T-cell (primary cell): ENCODE results near the gene PUM1. TPM values are rescaled to one million over a fixed set of nuclear protein-coding genes. Genes with fewer than 3 reads are reported as not detected.

Experiments
- ATAC-seq, 4 experiments: fragments of 200-7000 bp in 3 of 4; fragments of 150-1000 bp in 1 of 4; cut with Tn5 transposase; replicated peaks in 1 of 4; 1 replicate in 3 of 4; 2 replicates in 1 of 4; pipeline ENCODE4 v1.10.0; 2021; ENCODE audit warnings: moderate library complexity in 3 of 4, mild to moderate bottlenecking in 2 of 4, moderate number of reproducible peaks in 1 of 4
- CTCF ChIA-PET, 2 donors: fragments of 300-600 bp; sonication (Branson Sonifier 250); formaldehyde crosslinking; loops; one replicate each; lab custom pipeline; 2022; ENCODE audit warnings: antibody characterized with exemption in 2 of 2; lab: Charles Lee
- POLR2A ChIA-PET, 2 donors: fragments of 300-600 bp; sonication (Branson Sonifier 250); formaldehyde crosslinking; loops; one replicate each; lab custom pipeline; 2022; ENCODE audit warnings: antibody characterized with exemption in 2 of 2; lab: Charles Lee
- DNase-seq, 35 experiments: peaks; one replicate each; pipeline versions ENCODE4 v3.0.0 to v3.0.0-alpha.2; 2013 to 2023
- H3K27ac ChIP-seq: one replicate; pipeline ENCODE4 v1.5.1; 2013; ENCODE audit warnings: low read length
- H3K27me3 ChIP-seq, 2 experiments: replicated peaks in 1 of 2; 1 replicate in 1 of 2; 2 replicates in 1 of 2; pipeline versions ENCODE4 v1.6.1 to v1.7.0; 2013; ENCODE audit warnings: low read length in 1 of 2, mixed read lengths in 1 of 2; ENCODE audit not compliant: control insufficient read depth in 2 of 2, insufficient read depth in 2 of 2; ENCODE audit errors: extremely low read depth in 1 of 2
- H3K36me3 ChIP-seq, 2 donors: 1 replicate in 1 of 2; 2 replicates in 1 of 2; pipeline versions ENCODE4 v1.6.1 to v1.7.0; 2013; ENCODE audit warnings: low read length in 1 of 2; ENCODE audit not compliant: control insufficient read depth in 2 of 2, insufficient read depth in 1 of 2; ENCODE audit errors: extremely low read depth in 1 of 2
- H3K4me1 ChIP-seq, 2 experiments: 1 replicate in 1 of 2; 2 replicates in 1 of 2; pipeline versions ENCODE4 v1.6.1 to v1.7.0; 2013; ENCODE audit warnings: low read length in 2 of 2, mixed read lengths in 1 of 2; ENCODE audit not compliant: insufficient read depth in 2 of 2, control insufficient read depth in 1 of 2; ENCODE audit errors: extremely low read depth in 1 of 2
- H3K4me3 ChIP-seq, 2 donors: 1 replicate in 1 of 2; 2 replicates in 1 of 2; pipeline versions ENCODE4 v1.5.1 to v1.7.0; 2013; ENCODE audit warnings: mild to moderate bottlenecking in 2 of 2, low read length in 1 of 2, moderate library complexity in 1 of 2; ENCODE audit not compliant: control insufficient read depth in 1 of 2; ENCODE audit errors: extremely low read depth in 1 of 2
- H3K9me3 ChIP-seq: 2 replicates; pipeline ENCODE4 v1.7.0; 2013
- H3K27ac Mint-ChIP-seq, 2 donors: one replicate each; pipeline ENCODE4 v1.8.0; 2020 to 2021; ENCODE audit warnings: mild to moderate bottlenecking in 2 of 2, mixed read lengths in 2 of 2
- H3K27me3 Mint-ChIP-seq, 2 donors: one replicate each; pipeline ENCODE4 v1.8.0; 2021 to 2022; ENCODE audit warnings: mixed read lengths in 2 of 2
- H3K36me3 Mint-ChIP-seq: one replicate; pipeline ENCODE4 v1.8.0; 2021; ENCODE audit warnings: mixed read lengths
- H3K4me1 Mint-ChIP-seq, 3 donors: one replicate each; pipeline ENCODE4 v1.8.0; 2020 to 2022; ENCODE audit warnings: mixed read lengths in 3 of 3, mild to moderate bottlenecking in 1 of 3
- H3K4me3 Mint-ChIP-seq, 3 donors: one replicate each; pipeline ENCODE4 v1.8.0; 2020 to 2022; ENCODE audit warnings: mild to moderate bottlenecking in 3 of 3, mixed read lengths in 3 of 3, moderate library complexity in 3 of 3
- H3K9me3 Mint-ChIP-seq, 3 donors: one replicate each; pipeline ENCODE4 v1.8.0; 2020 to 2022; ENCODE audit warnings: mixed read lengths in 3 of 3
- WGBS: methylation state at CpG from one replicate; pipeline ENCODE4 v1.1.5; 2013; ENCODE audit warnings: missing lambda C conversion rate; ENCODE audit not compliant: insufficient coverage; 5-methylcytosine and 5-hydroxymethylcytosine counted together
- total RNA-seq, 35 experiments: library from RNA in 6 of 35; stranded (reverse) in 6 of 35; fragments of 120-200 nt in 1 of 35; gene quantifications; one replicate each; pipeline versions ENCODE4 v1.2.1 to v1.2.4 and lab custom pipeline; 2013 to 2026

PUM1 gene
- total RNA-seq, 5 donors from 2014 or later (not counting 1 experiment from before 2014, with no cell fraction given): 146 to 229 (median 154) TPM

DNA sequence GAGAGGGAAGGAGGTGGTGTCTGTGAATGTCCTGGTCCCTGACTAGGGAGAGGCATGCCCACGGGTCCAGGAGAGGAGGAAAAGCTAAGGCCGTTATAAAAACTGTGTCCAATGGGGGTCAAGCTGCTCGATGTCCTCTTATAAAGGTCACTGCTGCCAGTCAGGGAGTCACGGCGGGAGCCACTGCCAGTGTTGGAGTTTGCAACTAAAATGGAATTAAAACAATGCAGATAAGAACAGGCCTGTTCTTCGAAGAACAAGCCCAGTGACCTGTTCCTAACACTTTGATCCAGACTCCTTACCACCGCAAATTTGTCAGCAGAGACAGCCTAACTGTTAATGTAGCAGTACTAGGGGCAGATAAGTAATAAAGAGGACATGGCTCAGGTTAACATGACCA lies 100.8 kb downstream of the PUM1 start:
- Histone ChIP-seq H3K4me3 (no peak overlapping the region), H3K27ac (no peak overlapping the region), H3K36me3 (peaks cover 5 to 81% of the 10 kb centered on the region in 2 donors), H3K27me3 (no peaks in the 10 kb centered on the region), H3K4me1 (no peaks in the 10 kb centered on the region), H3K9me3 (no peaks in the 10 kb centered on the region)
- Mint-ChIP-seq H3K27me3 (no peaks in the 10 kb centered on the region), H3K27ac (no peak overlapping the region), H3K4me1 (peaks cover 16 to 20% (median 20%) of the 10 kb centered on the region in 3 donors), H3K9me3 (no peaks in the 10 kb centered on the region), H3K36me3 (peaks cover 71% of the 10 kb centered on the region), H3K4me3 (no peak overlapping the region)
- CTCF ChIA-PET: no interaction called here
- DNase-seq: no peak
- POLR2A ChIA-PET: no interaction called here
- 92% methylated on average over 3 of the region's 7 CpGs for WGBS
- ATAC-seq: no peak

DNA sequence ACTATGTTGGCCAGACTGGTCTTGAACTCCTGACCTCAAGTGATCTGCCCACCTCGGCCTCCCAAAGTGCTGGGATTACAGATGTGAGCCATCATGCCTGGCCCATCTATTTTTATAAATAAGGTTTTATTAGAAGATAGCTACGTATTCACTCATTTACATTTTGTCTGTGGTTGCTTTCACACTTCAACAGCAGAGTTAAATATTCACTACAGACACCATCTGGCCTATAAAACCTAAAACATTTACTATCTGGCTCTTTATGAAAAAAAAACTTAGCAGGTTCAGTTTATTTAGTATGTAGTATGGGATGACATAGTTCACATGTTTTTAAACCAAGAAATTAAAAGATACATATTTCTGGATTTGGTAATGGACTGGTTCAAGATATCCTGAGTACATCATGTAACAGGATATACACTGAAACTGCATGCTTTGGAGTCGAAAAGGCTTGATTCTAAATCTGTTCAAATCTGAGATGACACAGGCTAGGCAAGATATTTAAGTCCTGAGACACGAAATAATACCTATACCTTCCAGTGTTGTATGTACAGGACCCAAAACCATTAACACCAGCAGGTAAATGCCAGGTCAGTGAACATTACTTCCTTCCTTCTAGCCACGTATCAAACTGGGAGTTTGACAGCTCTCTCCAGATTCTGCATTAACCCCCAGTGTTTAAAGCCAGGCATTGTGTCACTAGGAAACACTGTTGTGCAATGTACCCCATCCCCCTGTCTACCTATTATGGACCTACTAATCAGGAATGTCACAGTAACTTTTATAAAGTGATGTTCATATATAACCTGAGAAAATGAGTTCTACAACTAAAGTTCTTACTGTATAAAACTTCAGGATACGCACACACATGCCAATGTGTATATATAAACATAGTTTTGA lies 102.7 kb downstream of the PUM1 start:
- no peak overlapping the region for H3K4me3 Mint-ChIP-seq
- Histone ChIP-seq H3K27ac (no peak overlapping the region), H3K4me1 (no peaks in the 10 kb centered on the region), H3K27me3 (no peaks in the 10 kb centered on the region), H3K4me3 (no peak overlapping the region), H3K36me3 (peaks cover 5 to 74% of the 10 kb centered on the region in 2 donors), H3K9me3 (no peaks in the 10 kb centered on the region)
- no peaks in the 10 kb centered on the region for H3K9me3 Mint-ChIP-seq
- no peaks in the 10 kb centered on the region for H3K27me3 Mint-ChIP-seq
- H3K36me3 Mint-ChIP-seq: peaks cover 71% of the 10 kb centered on the region
- 84% methylated on average over 3 of the region's 6 CpGs for WGBS
- H3K27ac Mint-ChIP-seq: peak overlapping the region in 1 of 2 donors; percentile 5
- POLR2A ChIA-PET: no interaction called here
- CTCF ChIA-PET: no interaction called here
- no peak for DNase-seq
- peaks cover 25 to 35% (median 27%) of the 10 kb centered on the region in 3 donors for H3K4me1 Mint-ChIP-seq
- ATAC-seq: no peak

DNA sequence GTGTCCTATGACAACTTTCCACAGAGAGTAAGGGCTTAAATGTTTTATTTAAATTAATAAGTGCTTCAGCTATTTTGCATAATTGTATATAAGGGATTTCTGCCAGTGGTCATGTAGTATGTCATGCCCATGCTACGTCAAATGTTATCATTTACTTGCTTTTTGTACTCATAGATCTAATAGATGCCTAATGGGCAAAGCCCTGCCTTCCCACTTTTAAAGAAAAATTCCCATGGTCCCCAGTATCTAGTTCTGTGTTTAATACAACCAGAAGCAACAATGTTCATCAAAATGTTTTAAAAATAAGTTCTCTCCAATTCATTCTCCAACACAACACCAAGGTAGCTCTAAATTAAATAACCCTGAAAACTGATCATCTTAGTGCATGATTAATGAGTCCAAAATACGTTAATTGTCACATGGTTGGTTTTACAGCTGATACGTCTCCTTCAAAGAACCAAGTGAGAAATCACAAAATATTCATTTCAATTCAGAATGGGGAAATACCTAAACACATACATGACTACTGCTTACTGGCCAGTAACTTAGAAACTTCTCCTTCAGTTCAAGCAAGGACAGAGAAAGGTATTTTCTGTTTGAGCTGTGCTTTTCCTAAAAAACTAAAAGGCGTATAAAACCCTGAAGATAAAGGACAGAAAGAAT lies 107.8 kb downstream of the PUM1 start:
- H3K9me3 ChIP-seq: no peaks in the 10 kb centered on the region
- H3K4me1 ChIP-seq: no peaks in the 10 kb centered on the region
- H3K36me3 ChIP-seq: peaks cover 6 to 63% of the 10 kb centered on the region in 2 donors
- H3K36me3 Mint-ChIP-seq: peaks cover 57% of the 10 kb centered on the region
- H3K27me3 ChIP-seq: no peaks in the 10 kb centered on the region
- ChIA-PET POLR2A (interaction anchor here in 1 of 2 donors (0.6 kb wide), 1 partner anchor 273 kb away, joined by 3 read pairs; no protein-coding TSS in a partner anchor), CTCF (interaction anchor here in 1 of 2 donors (0.7 kb wide), 1 partner anchor 1760 kb away, joined by 4 read pairs; no protein-coding TSS in a partner anchor)
- no peaks in the 10 kb centered on the region for H3K27me3 Mint-ChIP-seq
- no peaks in the 10 kb centered on the region for H3K9me3 Mint-ChIP-seq
- WGBS: no CpG with 5 or more reads among the region's 4 CpGs
- H3K4me1 Mint-ChIP-seq: peaks cover 31 to 38% (median 34%) of the 10 kb centered on the region in 3 donors
- H3K27ac ChIP-seq: no peak overlapping the region
- peak overlapping the region; percentile 3 to 24 for H3K27ac Mint-ChIP-seq
- DNase-seq (no peak), ATAC-seq (no peak)
- no peak overlapping the region for H3K4me3 Mint-ChIP-seq
- no peak overlapping the region for H3K4me3 ChIP-seq

DNA sequence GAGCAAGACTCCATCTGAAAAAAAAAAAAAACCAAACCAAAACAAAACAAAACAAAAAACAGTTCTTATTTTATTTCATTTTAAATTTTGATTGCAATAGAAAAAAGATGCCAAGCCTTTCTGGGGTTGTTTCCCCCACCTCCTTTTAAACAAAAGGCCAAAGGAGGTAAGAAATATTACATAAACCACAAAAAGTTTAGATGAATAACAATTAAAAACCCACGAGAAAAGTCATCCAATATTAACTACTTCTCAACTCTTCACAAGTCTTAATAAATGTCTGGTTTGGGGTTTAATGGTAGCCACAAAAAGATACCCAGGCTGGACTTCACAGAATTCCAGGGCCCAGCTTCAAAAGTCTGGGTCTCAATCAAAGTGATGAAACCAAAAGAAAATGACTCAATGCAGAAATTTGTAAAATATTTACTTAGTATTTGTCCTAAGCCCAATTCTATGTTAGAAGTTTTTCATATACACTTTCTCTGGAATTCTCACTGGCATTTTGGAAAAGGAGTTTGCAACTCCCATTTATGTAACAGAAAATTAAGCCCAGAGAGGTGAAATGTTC lies 110.0 kb downstream of the PUM1 start:
- CTCF ChIA-PET: no interaction called here
- no CpG with 5 or more reads among the region's 1 CpG for WGBS

DNA sequence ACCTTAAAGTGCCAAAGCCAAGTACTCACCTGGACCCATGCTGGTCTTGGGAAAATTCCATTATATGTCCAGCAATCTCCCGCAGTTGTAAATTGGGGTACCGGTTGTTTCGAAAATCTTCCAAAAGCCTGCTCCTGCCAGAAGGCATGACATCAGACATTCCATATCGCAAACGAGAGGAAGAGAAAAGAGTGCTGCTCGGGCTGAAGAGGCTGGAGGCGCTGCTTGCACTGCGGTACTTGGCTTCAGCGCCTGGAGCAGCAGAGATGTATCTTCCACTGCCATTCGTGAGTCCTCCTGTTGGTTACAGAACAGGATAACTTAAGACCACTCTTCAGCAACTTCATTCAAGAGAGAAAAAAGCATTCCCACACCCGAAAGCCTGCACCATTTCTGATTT lies 111.8 kb downstream of the PUM1 start:
- POLR2A ChIA-PET: no interaction called here
- peaks cover 25 to 33% (median 26%) of the 10 kb centered on the region in 3 donors for H3K4me1 Mint-ChIP-seq
- no peaks in the 10 kb centered on the region for H3K9me3 Mint-ChIP-seq
- Histone ChIP-seq H3K27me3 (no peaks in the 10 kb centered on the region), H3K4me1 (no peaks in the 10 kb centered on the region), H3K4me3 (no peak overlapping the region), H3K36me3 (peaks cover 12 to 75% of the 10 kb centered on the region in 2 donors), H3K27ac (no peak overlapping the region), H3K9me3 (no peaks in the 10 kb centered on the region)
- DNase-seq (no peak), ATAC-seq (no peak)
- WGBS: 99% methylated on average over 9 of the region's 11 CpGs
- peaks cover 59% of the 10 kb centered on the region for H3K36me3 Mint-ChIP-seq
- no peaks in the 10 kb centered on the region for H3K27me3 Mint-ChIP-seq
- H3K27ac Mint-ChIP-seq: no peak overlapping the region
- CTCF ChIA-PET: no interaction called here
- H3K4me3 Mint-ChIP-seq: no peak overlapping the region

More for the DNA sequence above, 110.0 kb downstream of the PUM1 start:
- no peak for DNase-seq
- Mint-ChIP-seq H3K4me1 (peaks cover 34 to 43% (median 41%) of the 10 kb centered on the region in 3 donors), H3K4me3 (no peak overlapping the region), H3K27ac (no peak overlapping the region), H3K9me3 (no peaks in the 10 kb centered on the region), H3K36me3 (peaks cover 64% of the 10 kb centered on the region), H3K27me3 (no peaks in the 10 kb centered on the region)
- POLR2A ChIA-PET: no interaction called here
- Histone ChIP-seq H3K36me3 (peaks cover 8 to 73% of the 10 kb centered on the region in 2 donors), H3K27me3 (no peaks in the 10 kb centered on the region), H3K4me1 (no peaks in the 10 kb centered on the region), H3K9me3 (no peaks in the 10 kb centered on the region), H3K4me3 (no peak overlapping the region), H3K27ac (no peak overlapping the region)
- ATAC-seq: no peak

DNA sequence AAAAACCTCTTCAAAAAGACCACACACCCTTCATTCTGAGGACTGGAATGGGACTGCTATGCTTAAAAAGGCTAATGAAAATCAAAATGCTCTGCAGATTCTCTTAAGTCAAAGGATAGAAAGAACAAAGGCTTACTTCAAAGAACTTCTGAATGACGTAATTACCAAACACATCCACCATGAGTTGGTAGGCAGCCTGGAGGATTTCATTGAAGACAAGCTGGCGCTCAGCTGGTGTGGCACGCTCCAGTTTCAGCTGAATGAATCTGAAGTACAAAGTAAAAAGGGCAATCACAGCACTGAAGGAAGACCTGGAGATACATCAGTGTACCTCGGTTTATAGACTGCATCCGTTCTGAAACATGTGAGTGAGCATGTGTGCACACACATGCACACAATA lies 113.4 kb downstream of the PUM1 start:
- Histone ChIP-seq H3K9me3 (no peaks in the 10 kb centered on the region), H3K27me3 (no peaks in the 10 kb centered on the region), H3K36me3 (peaks cover 16 to 80% of the 10 kb centered on the region in 2 donors), H3K27ac (no peak overlapping the region), H3K4me3 (no peak overlapping the region), H3K4me1 (no peaks in the 10 kb centered on the region)
- Mint-ChIP-seq H3K27me3 (no peaks in the 10 kb centered on the region), H3K36me3 (peaks cover 60% of the 10 kb centered on the region), H3K9me3 (no peaks in the 10 kb centered on the region), H3K27ac (peak overlapping the region; percentile 65 to 66), H3K4me1 (peaks cover 21 to 28% (median 24%) of the 10 kb centered on the region in 3 donors), H3K4me3 (no peak overlapping the region)
- POLR2A ChIA-PET: no interaction called here
- WGBS: 86% methylated on average over 2 of the region's 5 CpGs
- CTCF ChIA-PET: no interaction called here
- peak in 7 of 35 experiments; percentile 7 to 43 (median 16) for DNase-seq
- peak in 1 of 4 experiments; percentile 81 for ATAC-seq
